ENCODE measurements around the gene SNX18. TPM values are rescaled to one million over a fixed set of nuclear protein-coding genes. Genes with fewer than 3 reads are reported as not detected.

The SNX18 gene
- total and polyA plus RNA-seq, 10 of the 15 experiments (the other 5 are each of a cell fraction or from before 2014, with no cell fraction given), result 0.27 to 1.7 (median 0.47) TPM

GRCh38 chr5:54544044-54544443 is 26.5 kb downstream of the SNX18 start:
- Histone ChIP-seq H3K4me1 (ENCODE audit: control insufficient read depth, insufficient read depth, low read length) (no peaks in the 10 kb centered on the region), H4K20me1 (ENCODE audit: control insufficient read depth, insufficient read depth) (no peaks in the 10 kb centered on the region), H3K9me3 (replicated peaks; ENCODE audit: control insufficient read depth, insufficient read depth, low read length) (no peaks in the 10 kb centered on the region), H3K4me3 (no peak overlapping the region), H2AFZ (ENCODE audit: control insufficient read depth, low read depth, low read length) (no peak overlapping the region), H3K36me3 (ENCODE audit: control insufficient read depth in 2 of 2, insufficient read depth in 2 of 2, low read length in 1 of 2) (no peaks in the 10 kb centered on the region), H3K79me2 (ENCODE audit: control insufficient read depth, insufficient read depth, low read length) (no peaks in the 10 kb centered on the region), H3K4me2 (ENCODE audit: control insufficient read depth, insufficient read depth) (no peak overlapping the region), H3K27ac (ENCODE audit: control insufficient read depth, insufficient read depth) (no peak overlapping the region), H3K27me3 (replicated peaks in 1 of 2; ENCODE audit: control insufficient read depth in 2 of 2, insufficient read depth in 2 of 2, low read length in 1 of 2) (no peaks in the 10 kb centered on the region; a peak in 1 of 4 replicates), H3K9ac (ENCODE audit: control insufficient read depth, insufficient read depth, low read length) (no peak overlapping the region)
- intact Hi-C loops (cut with micrococcal nuclease; ENCODE audit: unreplicated experiment), result no loop called here
- ChIA-PET SMC1A (ENCODE audit: uncharacterized antibody, unreplicated experiment) (interaction anchor here (0.6 to 1.3 kb wide), 3 partner anchors 18 to 301 kb away, joined by 3 to 4 read pairs (median 3); no protein-coding TSS in a partner anchor), POLR2A (no interaction called here), CTCF (interaction anchor here (0.6 to 0.7 kb wide), 2 partner anchors 34 to 150 kb away, joined by 3 read pairs; no protein-coding TSS in a partner anchor), RAD21 (ENCODE audit: unreplicated experiment) (no interaction called here)
- TF ChIP-seq RCOR1 (conservative IDR thresholded peaks at IDR 0.05; ENCODE audit: low read depth, low read length) (no peak), ELK1 (IDR thresholded peaks at IDR 0.05; ENCODE audit: low read depth, low read length) (no peak), ZNF217 (IDR thresholded peaks at IDR 0.05) (no peak), ZBTB11 (CRISPR knock-in tag; IDR thresholded peaks at IDR 0.05) (no peak), STAT3 (IDR thresholded peaks at IDR 0.05; ENCODE audit: low read depth, low read length) (no peak), YBX1 (IDR thresholded peaks at IDR 0.05) (no peak), BRCA1 (IDR thresholded peaks at IDR 0.05; ENCODE audit: low read depth, low read length) (no peak), JUNB (IDR thresholded peaks at IDR 0.05) (no peak), MYC (IDR thresholded peaks at IDR 0.05; ENCODE audit: insufficient read depth, insufficient read length, insufficient replicate concordance, low read length, severe bottlenecking) (no peak), TCF3 (IDR thresholded peaks at IDR 0.05; ENCODE audit: borderline replicate concordance, insufficient read depth, low read depth, low read length) (no peak), ZNF24 (IDR thresholded peaks at IDR 0.05) (no peak), NBN (IDR thresholded peaks at IDR 0.05) (no peak)
- in situ Hi-C loops (cut with MboI), result no loop called here
- 72% methylated on average over 4 of the region's 4 CpGs for WGBS (ENCODE audit: insufficient coverage, insufficient replicate concordance, low lambda C conversion rate, missing lambda C conversion rate)
- BruUV-seq (replicated peaks), result no TSS peak
- no peak for FAIRE-seq
- no peak for DNase-seq (ENCODE audit: low read depth, low spot score)
- no peak for ATAC-seq
